ENCODE data around the gene CSTF1. TPM values are rescaled to one million over a fixed set of nuclear protein-coding genes. Genes with fewer than 3 reads are reported as not detected.

CSTF1 gene
- total RNA-seq, 4 donors from 2014 or later = 5.2 to 21.8 (median 14.2) TPM

DNA sequence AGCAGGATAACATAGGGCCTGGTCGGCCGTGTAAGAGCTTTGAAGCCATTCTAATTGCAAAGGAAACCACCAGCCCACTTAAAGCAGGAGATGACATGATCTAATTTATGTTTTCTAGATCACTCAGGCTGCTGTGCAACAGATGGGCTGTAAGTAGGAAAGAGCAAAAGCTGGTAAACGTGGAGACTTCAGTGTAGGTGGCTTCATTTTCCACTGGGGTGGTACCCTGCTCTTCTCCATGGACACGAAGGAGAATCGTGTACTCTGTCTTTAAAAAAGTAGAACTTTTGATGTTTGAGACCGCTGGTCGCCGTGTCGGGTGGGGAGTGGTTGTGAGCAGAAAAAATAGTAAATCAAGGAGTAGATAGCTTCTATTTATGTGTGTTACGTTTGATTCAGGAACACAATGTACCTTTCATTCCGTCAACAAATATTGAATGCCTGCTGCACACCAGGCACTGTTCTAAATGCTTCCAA lies 26.0 kb downstream of the CSTF1 start:
- TF ChIP-seq, protein P1, sequence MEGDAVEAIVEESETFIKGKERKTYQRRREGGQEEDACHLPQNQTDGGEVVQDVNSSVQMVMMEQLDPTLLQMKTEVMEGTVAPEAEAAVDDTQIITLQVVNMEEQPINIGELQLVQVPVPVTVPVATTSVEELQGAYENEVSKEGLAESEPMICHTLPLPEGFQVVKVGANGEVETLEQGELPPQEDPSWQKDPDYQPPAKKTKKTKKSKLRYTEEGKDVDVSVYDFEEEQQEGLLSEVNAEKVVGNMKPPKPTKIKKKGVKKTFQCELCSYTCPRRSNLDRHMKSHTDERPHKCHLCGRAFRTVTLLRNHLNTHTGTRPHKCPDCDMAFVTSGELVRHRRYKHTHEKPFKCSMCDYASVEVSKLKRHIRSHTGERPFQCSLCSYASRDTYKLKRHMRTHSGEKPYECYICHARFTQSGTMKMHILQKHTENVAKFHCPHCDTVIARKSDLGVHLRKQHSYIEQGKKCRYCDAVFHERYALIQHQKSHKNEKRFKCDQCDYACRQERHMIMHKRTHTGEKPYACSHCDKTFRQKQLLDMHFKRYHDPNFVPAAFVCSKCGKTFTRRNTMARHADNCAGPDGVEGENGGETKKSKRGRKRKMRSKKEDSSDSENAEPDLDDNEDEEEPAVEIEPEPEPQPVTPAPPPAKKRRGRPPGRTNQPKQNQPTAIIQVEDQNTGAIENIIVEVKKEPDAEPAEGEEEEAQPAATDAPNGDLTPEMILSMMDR (IDR thresholded peaks at IDR 0.05) = no peak
- TF ChIP-seq POLR2AphosphoS5 (IDR thresholded peaks at IDR 0.05) (no peak), EP300 (IDR thresholded peaks at IDR 0.05; ENCODE audit: low read depth) (no peak), POLR2A (IDR thresholded peaks at IDR 0.05) (no peak)
- Histone ChIP-seq H3K27ac (peak overlapping the region; percentile 33 to 69 (median 48)), H3K4me3 (no peak overlapping the region), H3K27me3 (no peaks in the 10 kb centered on the region), H3K36me3 (no peaks in the 10 kb centered on the region), H3K4me1 (peaks cover 0 to 6% (median 0%) of the 10 kb centered on the region in 4 donors), H3K9me3 (no peaks in the 10 kb centered on the region)
- intact Hi-C loops (cut with DNase I; ENCODE audit: low total_unique reads) (no loop called here), in situ Hi-C loops (cut with MboI; ENCODE audit: low pct_ligation_motif_present in 1 of 4, low pct_unique_long_range_greater_than_20kb in 1 of 4, low sequenced_read_pairs in 3 of 4) (no loop called here)
- 71 to 73% methylated on average over 11 of the region's 11 CpGs for WGBS, 2 donors (ENCODE audit: low coverage in 1 of 2)
- DNase-seq = no peak

DNA sequence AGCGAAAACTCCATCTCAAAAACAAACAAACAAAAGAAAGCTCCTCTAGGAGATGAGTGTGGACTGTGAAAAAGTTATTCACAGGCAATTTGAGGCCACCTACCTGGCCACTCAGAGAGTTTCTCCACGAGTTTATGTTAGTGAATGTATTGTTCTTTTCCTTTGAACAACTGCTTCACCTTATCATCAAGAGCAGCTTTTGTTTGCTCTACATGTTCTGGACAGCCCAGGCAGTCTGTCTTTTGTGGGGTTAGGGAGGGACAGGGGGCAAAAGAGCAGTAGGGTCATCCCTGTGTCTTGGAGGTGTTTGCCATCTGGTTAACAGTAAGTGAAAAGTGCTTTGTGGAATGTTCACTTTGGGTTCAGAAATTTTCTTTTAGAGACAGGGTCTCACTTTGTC lies 27.6 kb downstream of the CSTF1 start:
- H3K27ac ChIP-seq = peak overlapping the region in 3 of 4 donors; percentile 55 to 69 (median 55)
- TF ChIP-seq, protein P1 (IDR thresholded peaks at IDR 0.05) = no peak
- TF ChIP-seq EP300 (IDR thresholded peaks at IDR 0.05; ENCODE audit: low read depth) (no peak), POLR2AphosphoS5 (IDR thresholded peaks at IDR 0.05) (no peak), POLR2A (IDR thresholded peaks at IDR 0.05) (no peak)
- 78 to 86% methylated on average over 2 of the region's 2 CpGs for WGBS, 2 donors (ENCODE audit: low coverage in 1 of 2)
- in situ Hi-C loops (cut with MboI; ENCODE audit: low pct_ligation_motif_present in 1 of 4, low pct_unique_long_range_greater_than_20kb in 1 of 4, low sequenced_read_pairs in 3 of 4) (no loop called here), intact Hi-C loops (cut with DNase I; ENCODE audit: low total_unique reads) (no loop called here)
- no peaks in the 10 kb centered on the region for H3K9me3 ChIP-seq
- H3K4me3 ChIP-seq = no peak overlapping the region
- H3K4me1 ChIP-seq = peaks cover 0 to 6% (median 0%) of the 10 kb centered on the region in 4 donors
- no peak for DNase-seq
- H3K36me3 ChIP-seq = no peaks in the 10 kb centered on the region
- no peaks in the 10 kb centered on the region for H3K27me3 ChIP-seq

DNA sequence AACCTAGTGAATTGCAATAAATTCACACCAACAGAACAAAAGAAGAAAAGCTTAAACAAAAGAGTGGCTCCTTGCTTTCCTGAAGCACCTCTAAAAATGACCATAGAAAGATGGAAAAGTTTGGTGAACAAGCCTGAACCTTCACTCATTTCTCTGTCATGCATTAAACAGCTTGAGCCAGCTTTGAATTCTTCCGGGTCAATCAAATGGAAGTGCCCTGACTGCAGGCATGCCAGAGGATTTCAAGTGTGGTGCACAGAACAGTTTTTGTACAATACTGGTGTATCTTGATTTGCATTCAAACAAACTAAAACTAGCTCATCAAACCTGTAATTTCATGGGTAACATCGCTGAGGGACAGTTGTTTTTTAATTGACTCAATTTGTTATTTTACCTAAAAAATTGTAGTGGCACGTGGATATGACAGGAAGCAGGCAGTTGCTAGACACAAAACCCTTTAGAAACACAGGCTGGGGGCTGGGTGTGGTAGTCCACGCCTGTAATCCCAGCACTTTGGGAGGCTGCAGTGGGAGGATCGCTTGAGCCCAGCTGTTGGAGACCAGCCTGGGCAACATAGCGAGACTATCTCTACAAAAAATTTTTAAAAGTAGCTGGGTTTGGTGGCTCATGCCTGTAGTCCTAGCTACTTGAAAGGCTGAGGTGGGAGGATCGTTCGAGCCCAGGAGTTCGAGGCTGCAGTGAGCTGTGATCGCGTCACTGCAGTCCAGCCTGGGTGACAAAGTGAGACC lies 28.7 kb downstream of the CSTF1 start:
- Histone ChIP-seq H3K4me3 (no peak overlapping the region), H3K36me3 (no peaks in the 10 kb centered on the region), H3K9me3 (no peaks in the 10 kb centered on the region), H3K27ac (no peak overlapping the region), H3K4me1 (peaks cover 0 to 6% (median 0%) of the 10 kb centered on the region in 4 donors), H3K27me3 (no peaks in the 10 kb centered on the region)
- in situ Hi-C loops (cut with MboI; ENCODE audit: low pct_ligation_motif_present in 1 of 4, low pct_unique_long_range_greater_than_20kb in 1 of 4, low sequenced_read_pairs in 3 of 4) (no loop called here), intact Hi-C loops (cut with DNase I; ENCODE audit: low total_unique reads) (no loop called here)
- 79 to 80% methylated on average over 8 to 11 of the region's 11 CpGs for WGBS, 2 donors (ENCODE audit: low coverage in 1 of 2)
- TF ChIP-seq POLR2AphosphoS5 (IDR thresholded peaks at IDR 0.05) (no peak), EP300 (IDR thresholded peaks at IDR 0.05; ENCODE audit: low read depth) (no peak), POLR2A (IDR thresholded peaks at IDR 0.05) (no peak)
- TF ChIP-seq, protein P1 (IDR thresholded peaks at IDR 0.05) = no peak
- no peak for DNase-seq

DNA sequence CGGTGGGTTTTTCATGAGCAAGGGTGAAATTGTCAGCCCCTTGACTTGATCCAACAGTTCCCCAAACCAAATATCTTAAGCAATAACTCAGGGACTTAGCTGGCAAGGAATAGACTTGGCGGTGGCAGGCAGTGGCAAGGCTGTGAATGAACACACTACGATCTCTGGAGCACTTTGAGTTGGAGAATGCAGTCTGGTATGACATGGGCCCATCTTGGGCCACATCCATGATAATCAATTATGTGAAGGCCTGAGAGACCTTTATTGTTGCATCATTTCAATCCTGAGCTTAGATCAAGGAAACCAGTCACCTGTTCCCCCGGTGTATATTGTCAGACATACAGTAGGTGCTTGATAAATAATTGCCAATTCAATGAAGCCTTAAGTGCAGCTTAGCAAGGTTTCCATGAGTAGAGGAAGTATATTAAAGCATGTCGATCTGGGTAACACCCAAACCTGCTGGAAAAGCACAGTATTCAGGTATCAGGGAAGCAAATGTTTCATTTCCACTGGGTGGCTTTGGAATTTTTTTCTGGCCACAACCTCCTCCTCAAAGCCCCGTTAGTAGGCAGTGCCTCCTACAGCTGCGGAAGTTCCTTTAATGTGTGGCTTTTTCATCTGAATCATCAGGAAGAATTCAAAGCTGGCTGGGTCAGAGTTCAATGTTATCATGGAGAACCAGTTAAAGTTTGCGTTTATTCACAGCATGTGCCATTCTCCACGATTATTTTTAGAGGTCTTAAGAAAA lies 29.8 kb downstream of the CSTF1 start:
- H3K9me3 ChIP-seq = no peaks in the 10 kb centered on the region
- H3K4me1 ChIP-seq = peaks cover 0 to 6% (median 0%) of the 10 kb centered on the region in 4 donors
- WGBS, 2 donors (ENCODE audit: low coverage in 1 of 2) = 25 to 65% methylated on average over 3 to 9 of the region's 9 CpGs
- no peak overlapping the region for H3K4me3 ChIP-seq
- intact Hi-C loops (cut with DNase I; ENCODE audit: low total_unique reads) = no loop called here
- no peaks in the 10 kb centered on the region for H3K27me3 ChIP-seq
- H3K27ac ChIP-seq = peak overlapping the region in 1 of 4 donors; percentile 37
- H3K36me3 ChIP-seq = no peaks in the 10 kb centered on the region
- in situ Hi-C loops (cut with MboI; ENCODE audit: low pct_ligation_motif_present in 1 of 4, low pct_unique_long_range_greater_than_20kb in 1 of 4, low sequenced_read_pairs in 3 of 4) = no loop called here
- no peak for DNase-seq
- no peak for TF ChIP-seq EP300 (IDR thresholded peaks at IDR 0.05; ENCODE audit: low read depth)
- no peak for TF ChIP-seq POLR2A (IDR thresholded peaks at IDR 0.05)
- TF ChIP-seq, protein P1 (IDR thresholded peaks at IDR 0.05) = no peak
- no peak for TF ChIP-seq POLR2AphosphoS5 (IDR thresholded peaks at IDR 0.05)

Measured in transverse colon (tissue), 4 donors.